NCI-H748 (cell line): Measurements from ENCODE around the gene EML1.
"Not testable (repeated sequence)": the region's sequence is repeated elsewhere in the genome, so short reads cannot be mapped to it uniquely, and the experiment has no call there.

Experiments used
- DNase-seq: peaks from one replicate; lab custom pipeline; 2025; ENCODE audit not compliant: unreplicated experiment; lab: John Stamatoyannopoulos, UW

The EML1 gene

GRCh38 chr14:99755068-99755405, 38.2 kb upstream of the EML1 start:
- no peak for DNase-seq

GRCh38 chr14:99755629-99756603, 37.3 kb upstream of the EML1 start:
- DNase-seq = no peak

- DNase-seq = peak; percentile 18
Observed at GRCh38 chr14:99756796-99757195, 36.4 kb upstream of the EML1 start.

GRCh38 chr14:99757331-99758070, 35.7 kb upstream of the EML1 start:
- DNase-seq = no peak

- DNase-seq = no peak
Observed at GRCh38 chr14:99758121-99758821, 34.9 kb upstream of the EML1 start.

GRCh38 chr14:99758872-99759545, 34.2 kb upstream of the EML1 start:
- no peak for DNase-seq

GRCh38 chr14:99759546-99759925, 33.7 kb upstream of the EML1 start:
- DNase-seq = no peak

GRCh38 chr14:99760817-99761216, 32.4 kb upstream of the EML1 start:
- no peak for DNase-seq

- DNase-seq = not testable (repeated sequence)
Observed at GRCh38 chr14:99762911-99763310, 30.3 kb upstream of the EML1 start.

GRCh38 chr14:99763527-99764221, 29.5 kb upstream of the EML1 start:
- no peak for DNase-seq

GRCh38 chr14:99764222-99764706, 28.9 kb upstream of the EML1 start:
- no peak for DNase-seq

- DNase-seq = no peak
Observed at GRCh38 chr14:99768381-99768780, 24.8 kb upstream of the EML1 start.

GRCh38 chr14:99769123-99769522, 24.1 kb upstream of the EML1 start:
- no peak for DNase-seq

GRCh38 chr14:99769799-99770198, 23.4 kb upstream of the EML1 start:
- no peak for DNase-seq

GRCh38 chr14:99772371-99773283, 20.6 kb upstream of the EML1 start:
- DNase-seq = no peak

- no peak for DNase-seq
Observed at GRCh38 chr14:99773521-99774497, 19.4 kb upstream of the EML1 start.

GRCh38 chr14:99774556-99775307, 18.5 kb upstream of the EML1 start:
- DNase-seq = no peak
